ENCODE results near the gene MICALL1.

GRCh38 chr22:37891926-37892325 is 14.2 kb upstream of the MICALL1 start:
- TF ChIP-seq TSHZ2 (CRISPR knock-in tag; IDR thresholded peaks at IDR 0.05) (no peak), GLIS3 (CRISPR knock-in tag; IDR thresholded peaks at IDR 0.05) (no peak), CSRNP3 (CRISPR knock-in tag; IDR thresholded peaks at IDR 0.05) (no peak), ARNTL (CRISPR knock-in tag; IDR thresholded peaks at IDR 0.05; ENCODE audit: borderline replicate concordance, low read depth) (no peak), ISL1 (CRISPR knock-in tag; IDR thresholded peaks at IDR 0.05) (no peak), ZFP30 (CRISPR knock-in tag; IDR thresholded peaks at IDR 0.05) (no peak)

Measured in SK-N-SH treated with all-trans-retinoic acid at 6 μM for 48 hours (cell line).